ENCODE results near the gene ACTA2.

Gene ACTA2

DNA sequence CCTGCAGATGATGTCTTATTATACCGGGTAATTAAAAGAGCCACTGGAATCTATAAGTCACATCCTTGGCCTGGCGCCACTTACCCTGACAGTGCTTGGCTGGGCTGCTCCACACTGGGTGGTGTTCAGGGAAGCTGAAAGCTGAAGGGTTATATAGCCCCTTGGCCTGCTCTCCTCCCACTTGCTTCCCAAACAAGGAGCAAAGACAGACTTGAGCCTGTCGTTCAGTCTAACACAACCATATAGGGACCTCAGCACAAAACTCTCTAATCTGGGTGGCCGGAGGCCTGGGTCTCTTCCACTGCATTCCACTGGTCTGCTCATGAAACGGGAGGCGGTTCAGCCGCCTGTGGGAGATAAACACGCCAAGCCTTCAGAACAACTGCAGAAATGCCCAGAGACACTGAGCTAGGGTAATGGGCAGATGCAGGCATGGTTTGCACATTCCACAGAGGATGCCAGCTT lies at the start of gene ACTA2:
Gene ACTA2, minus strand, starts transcription at position 127 of the 465 bp plus-strand sequence. CDS start 3,843 bp downstream, outside the sequence.
- no peak for DNase-seq (ENCODE audit: extremely low spot score)
- no peak for TF ChIP-seq CTCF (IDR thresholded peaks at IDR 0.05; ENCODE audit: control extremely low read depth, extremely low read depth, low read depth, missing control alignments)
- POLR2A ChIA-PET: no interaction called here
- CTCF ChIA-PET: no interaction called here

GRCh38 chr10:89001729-89002072 lies 49.1 kb upstream of the ACTA2 start:
- ChIA-PET POLR2A (no interaction called here), CTCF (interaction anchor here (1.4 to 2.3 kb wide), 6 partner anchors 11 to 28 kb away, joined by 3 to 12 read pairs (median 5); partner anchors contain the start of gene FAS)
- no peak for TF ChIP-seq CTCF (IDR thresholded peaks at IDR 0.05; ENCODE audit: control extremely low read depth, extremely low read depth, low read depth, missing control alignments)

DNA sequence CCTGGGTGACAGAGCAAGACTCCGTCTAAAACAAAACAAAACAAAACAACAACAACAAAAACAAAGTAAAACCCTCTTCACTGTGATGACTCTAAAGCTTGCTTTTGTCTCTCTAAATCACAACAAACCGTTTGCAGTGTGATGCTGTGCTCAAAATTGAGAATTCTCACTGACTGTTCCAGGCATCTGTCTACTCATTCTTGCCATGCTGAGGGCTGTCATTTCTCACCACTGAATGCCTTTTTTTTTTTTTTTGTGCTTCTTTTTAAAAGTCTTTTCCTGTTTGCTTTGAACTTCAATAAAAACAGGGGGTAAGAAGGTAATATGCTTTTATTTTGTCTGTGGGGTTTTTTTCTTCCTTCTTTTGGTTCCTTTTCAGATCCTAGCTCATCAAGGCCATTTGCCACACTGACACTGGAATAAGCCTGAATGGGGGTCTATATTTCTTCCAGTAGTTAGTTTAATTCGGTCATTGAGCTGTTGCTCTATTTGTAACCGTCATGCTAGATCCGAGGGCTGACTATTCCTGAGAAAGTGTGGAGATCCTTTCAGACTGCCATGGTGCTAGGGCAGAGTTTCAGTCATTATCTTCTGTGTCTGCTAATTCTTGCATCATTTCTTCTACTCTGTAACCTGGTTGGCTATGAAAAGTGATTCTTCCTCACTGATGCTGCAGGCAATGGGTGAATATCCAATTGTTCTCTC lies 48.6 kb upstream of the ACTA2 start:
- no peak for TF ChIP-seq CTCF (IDR thresholded peaks at IDR 0.05; ENCODE audit: control extremely low read depth, extremely low read depth, low read depth, missing control alignments)
- ChIA-PET POLR2A (no interaction called here), CTCF (interaction anchor here (1.4 to 2.3 kb wide), 6 partner anchors 10 to 28 kb away, joined by 3 to 12 read pairs (median 5); partner anchors contain the start of gene FAS)

More at GRCh38 chr10:89001729-89002072, 49.1 kb upstream of the ACTA2 start:
- DNase-seq (ENCODE audit: extremely low spot score): no peak

DNA sequence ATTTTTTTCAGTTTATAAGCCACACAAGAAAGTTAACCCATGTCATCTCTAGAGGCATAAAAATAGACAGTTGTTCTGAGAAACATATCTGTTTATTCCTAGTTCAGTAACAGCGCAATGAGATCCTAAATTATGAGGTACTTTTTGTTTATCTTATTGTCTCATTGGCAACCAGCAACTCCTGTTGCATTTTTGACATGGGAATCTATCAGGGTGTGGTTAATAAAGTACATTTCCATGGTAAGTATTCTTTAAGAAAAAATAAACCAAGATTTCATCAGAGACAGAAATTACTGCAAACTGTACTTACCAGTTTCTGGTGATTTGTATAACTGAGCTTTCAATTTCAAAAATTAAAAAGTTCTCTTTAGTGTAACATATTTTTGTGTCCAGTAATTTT lies 47.1 kb upstream of the ACTA2 start:
- DNase-seq (ENCODE audit: extremely low spot score): no peak
- ChIA-PET POLR2A (interaction anchor here (1.1 kb wide), 1 partner anchor 9 kb away, joined by 3 read pairs; the partner anchor contains the start of gene FAS), CTCF (interaction anchor here (0.7 to 1.9 kb wide), 6 partner anchors 7 to 163 kb away, joined by 3 to 7 read pairs (median 4); partner anchors contain the start of gene FAS)
- no peak for TF ChIP-seq CTCF (IDR thresholded peaks at IDR 0.05; ENCODE audit: control extremely low read depth, extremely low read depth, low read depth, missing control alignments)

More for the DNA sequence above, 48.6 kb upstream of the ACTA2 start:
- peak; percentile 16 for DNase-seq (ENCODE audit: extremely low spot score)

GRCh38 chr10:88996927-88997326 lies 44.4 kb upstream of the ACTA2 start:
- no peak for DNase-seq (ENCODE audit: extremely low spot score)
- CTCF ChIA-PET: interaction anchor here (1.0 to 8.0 kb wide), 4 partner anchors 10 to 222 kb away, joined by 3 to 80 read pairs (median 9); no protein-coding TSS in a partner anchor
- TF ChIP-seq CTCF (IDR thresholded peaks at IDR 0.05; ENCODE audit: control extremely low read depth, extremely low read depth, low read depth, missing control alignments): no peak
- POLR2A ChIA-PET: no interaction called here

GRCh38 chr10:88995156-88995876 lies 42.7 kb upstream of the ACTA2 start:
- CTCF ChIA-PET: interaction anchor here (1.0 to 8.0 kb wide), 5 partner anchors 8 to 62 kb away, joined by 3 to 80 read pairs (median 9); no protein-coding TSS in a partner anchor
- no peak for DNase-seq (ENCODE audit: extremely low spot score)
- no peak for TF ChIP-seq CTCF (IDR thresholded peaks at IDR 0.05; ENCODE audit: control extremely low read depth, extremely low read depth, low read depth, missing control alignments)
- POLR2A ChIA-PET: interaction anchor here (0.6 kb wide), 1 partner anchor 269 kb away, joined by 3 read pairs; no protein-coding TSS in a partner anchor
